SKM-1 treated with dmso at 0.1 percent for 144 hours (cell line): ENCODE data around the gene AP3M1.
"Not testable (repeated sequence)": the region's sequence is repeated elsewhere in the genome, so short reads cannot be mapped to it uniquely, and the experiment has no call there.

Experiments
- DNase-seq: peaks from one replicate; lab custom pipeline; 2025; ENCODE audit not compliant: unreplicated experiment; lab: John Stamatoyannopoulos, UW

Gene AP3M1, protein sequence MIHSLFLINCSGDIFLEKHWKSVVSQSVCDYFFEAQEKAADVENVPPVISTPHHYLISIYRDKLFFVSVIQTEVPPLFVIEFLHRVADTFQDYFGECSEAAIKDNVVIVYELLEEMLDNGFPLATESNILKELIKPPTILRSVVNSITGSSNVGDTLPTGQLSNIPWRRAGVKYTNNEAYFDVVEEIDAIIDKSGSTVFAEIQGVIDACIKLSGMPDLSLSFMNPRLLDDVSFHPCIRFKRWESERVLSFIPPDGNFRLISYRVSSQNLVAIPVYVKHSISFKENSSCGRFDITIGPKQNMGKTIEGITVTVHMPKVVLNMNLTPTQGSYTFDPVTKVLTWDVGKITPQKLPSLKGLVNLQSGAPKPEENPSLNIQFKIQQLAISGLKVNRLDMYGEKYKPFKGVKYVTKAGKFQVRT

DNA sequence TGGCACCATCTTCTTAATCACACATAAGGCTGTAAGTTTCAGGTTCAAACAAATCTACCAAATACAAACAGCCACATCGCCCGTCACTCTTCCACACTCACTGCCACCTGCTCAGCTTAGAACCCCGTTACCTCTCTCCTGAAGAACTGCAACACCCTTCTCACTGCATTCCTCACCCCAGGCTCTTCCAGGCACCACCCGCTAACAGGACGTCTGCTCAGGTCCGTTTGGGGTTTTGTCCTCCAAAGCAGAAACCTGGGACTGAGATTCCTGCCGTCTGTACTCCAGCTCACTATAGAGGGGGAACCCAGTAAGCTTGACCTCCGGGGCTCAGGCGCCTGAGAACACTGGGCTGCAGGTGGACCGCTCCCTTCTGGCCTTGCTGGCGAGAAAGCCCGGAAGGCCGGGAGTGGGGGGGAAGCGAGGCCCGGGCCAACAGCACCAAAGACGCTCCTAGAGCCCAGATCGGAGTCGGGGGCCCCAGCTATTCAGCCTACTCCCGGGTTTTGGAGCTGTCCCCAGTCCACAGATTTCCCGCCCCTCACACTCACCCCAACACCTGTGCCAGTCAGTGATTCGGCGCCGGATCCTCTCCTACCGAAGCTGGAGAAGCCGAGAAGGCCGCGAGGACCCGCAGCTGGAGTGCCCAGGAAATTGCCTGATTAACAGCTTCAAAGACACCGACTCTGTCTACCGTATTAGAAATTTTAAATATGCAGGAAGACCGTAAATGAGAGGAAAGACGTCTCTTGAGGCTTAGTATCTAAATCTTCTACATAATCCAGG, at the start of gene AP3M1:
Gene AP3M1 (minus strand): TSS at position 625 of the 786 bp plus-strand sequence. CDS start 12,449 bp downstream, outside the sequence.
- no peak for DNase-seq

DNA sequence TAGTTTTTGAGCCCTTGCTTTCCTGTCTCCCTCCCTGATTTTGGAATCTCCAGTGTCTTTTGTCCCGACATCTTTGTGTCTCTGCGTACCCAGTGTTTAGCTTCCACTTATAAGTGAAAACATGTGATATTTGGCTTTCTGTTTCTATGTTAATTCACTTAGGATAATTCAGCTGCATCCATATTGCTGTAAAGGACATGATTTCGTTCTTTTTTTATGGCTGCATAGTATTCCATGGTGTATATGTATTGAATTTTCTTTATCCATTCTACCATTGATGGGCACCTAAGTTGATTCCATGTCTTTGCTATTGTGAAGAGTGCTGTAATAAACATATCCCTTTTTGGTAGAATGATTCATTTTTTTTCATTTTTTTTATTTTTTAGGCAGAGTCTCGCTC, 48.7 kb upstream of the AP3M1 start:
- no peak for DNase-seq

DNA sequence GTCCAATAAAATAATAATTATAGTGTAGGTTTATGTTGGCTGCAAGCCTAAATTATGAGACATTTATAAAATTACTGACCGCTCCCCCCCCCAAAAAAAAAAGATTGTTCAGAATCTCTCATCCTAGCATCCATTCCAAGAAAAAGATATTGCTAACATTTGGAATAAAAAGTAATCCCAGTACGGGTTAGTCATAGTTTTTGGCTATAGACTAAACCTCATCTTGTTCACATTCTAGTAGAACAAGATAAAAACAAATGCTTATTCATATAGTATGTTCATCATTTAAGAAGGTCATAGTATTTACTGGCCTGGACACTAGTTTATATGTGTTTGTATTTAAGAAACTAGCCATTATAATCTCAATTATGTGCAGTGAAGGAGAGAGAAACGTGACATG, 44.4 kb upstream of the AP3M1 start:
- DNase-seq = no peak

DNA sequence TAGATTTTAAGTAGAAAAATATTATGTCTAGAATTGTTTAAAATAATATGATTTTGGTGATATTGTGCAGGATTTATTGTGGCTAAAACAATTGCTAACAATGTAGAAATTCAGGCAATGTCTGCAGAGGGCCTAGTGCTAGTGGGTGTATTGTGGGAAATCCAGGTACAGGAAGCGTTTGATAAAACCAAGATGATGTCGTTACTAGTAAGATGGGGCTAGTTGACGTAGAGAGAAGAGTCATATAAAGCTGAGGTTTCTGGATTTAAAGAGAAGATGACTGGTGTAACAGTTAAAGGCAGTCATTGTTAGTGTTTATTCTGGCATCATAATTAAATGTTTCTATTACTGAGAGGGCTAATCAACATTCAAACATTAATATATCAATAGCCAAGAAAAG, 43.9 kb upstream of the AP3M1 start:
- DNase-seq = no peak

DNA sequence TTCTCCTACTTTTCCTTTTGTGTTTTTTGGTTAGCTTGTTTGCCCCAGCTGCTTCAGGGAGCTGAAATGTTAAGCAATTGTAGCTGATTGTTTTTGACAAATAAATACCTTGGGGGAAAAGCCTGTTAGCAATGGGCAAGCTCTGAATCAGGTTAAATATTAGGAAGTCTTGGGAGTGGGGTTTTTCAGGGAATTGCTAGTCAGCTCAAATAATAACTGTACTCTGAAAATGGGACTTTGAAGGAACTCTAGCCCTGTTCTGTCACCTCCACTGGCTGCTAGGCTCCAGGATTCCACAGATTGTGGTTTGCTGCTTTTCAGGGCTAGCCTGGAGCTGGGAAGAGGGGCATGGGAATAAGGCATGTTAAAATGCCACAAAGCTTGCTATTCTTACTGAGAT, 39.9 kb upstream of the AP3M1 start:
- DNase-seq = no peak

DNA sequence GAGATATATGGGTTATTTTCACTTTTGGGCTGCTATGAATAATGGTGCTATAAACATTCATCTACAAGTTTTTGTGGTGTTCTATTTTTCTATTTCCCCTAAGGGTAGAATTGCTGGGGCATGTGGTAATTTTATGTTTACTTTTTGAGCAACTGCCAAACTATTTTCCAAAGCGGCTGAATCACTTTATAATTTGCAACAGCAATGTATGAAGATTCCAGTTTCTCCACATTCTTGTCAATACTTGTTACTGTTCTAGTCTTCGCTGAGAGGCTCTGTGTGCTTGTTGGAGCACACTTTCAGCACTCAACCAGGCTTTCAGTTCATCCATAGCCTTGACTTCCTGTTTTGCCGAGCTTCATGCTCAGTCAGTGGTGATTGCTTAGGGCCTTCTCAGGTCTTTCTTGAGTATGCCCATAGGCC, 39.4 kb upstream of the AP3M1 start:
- peak; percentile 78 for DNase-seq

DNA sequence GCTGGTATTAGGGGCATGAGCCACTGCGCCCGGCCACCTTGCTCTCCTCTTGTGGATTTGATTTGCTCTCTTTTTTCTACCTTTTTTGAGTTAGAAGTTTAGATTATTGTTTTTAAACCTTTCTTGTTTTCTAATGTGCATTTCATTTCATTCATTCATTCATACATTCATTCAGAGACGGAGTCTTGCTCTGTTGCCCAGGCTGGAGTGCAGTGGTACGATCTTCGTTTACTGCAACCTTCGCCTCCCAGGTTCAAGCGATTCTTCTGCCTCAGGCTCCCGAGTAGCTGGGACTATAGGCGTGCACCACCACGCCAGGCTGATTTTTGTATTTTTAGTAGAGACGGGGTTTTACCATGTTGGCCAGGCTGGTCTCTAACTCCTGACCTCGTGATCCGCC, 38.0 kb upstream of the AP3M1 start:
- DNase-seq = not testable (repeated sequence)

DNA sequence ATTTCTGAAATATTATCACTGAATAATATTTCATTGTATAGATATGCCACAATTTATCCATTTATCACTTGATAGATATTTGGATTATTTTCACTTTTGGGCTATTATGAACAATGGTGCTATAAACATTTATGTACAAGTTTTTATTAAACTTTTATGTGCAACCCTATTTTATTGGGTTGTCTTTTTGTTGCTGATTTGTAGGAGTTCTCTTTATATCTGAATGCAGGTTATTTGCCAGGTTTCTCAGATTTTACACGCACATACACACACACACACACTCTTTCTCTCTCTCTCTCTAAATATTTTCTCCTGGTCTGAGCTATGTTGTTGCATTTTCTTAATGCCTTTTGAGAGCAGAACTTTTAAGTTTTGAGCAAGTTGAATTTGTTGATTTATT, 36.6 kb upstream of the AP3M1 start:
- no peak for DNase-seq

DNA sequence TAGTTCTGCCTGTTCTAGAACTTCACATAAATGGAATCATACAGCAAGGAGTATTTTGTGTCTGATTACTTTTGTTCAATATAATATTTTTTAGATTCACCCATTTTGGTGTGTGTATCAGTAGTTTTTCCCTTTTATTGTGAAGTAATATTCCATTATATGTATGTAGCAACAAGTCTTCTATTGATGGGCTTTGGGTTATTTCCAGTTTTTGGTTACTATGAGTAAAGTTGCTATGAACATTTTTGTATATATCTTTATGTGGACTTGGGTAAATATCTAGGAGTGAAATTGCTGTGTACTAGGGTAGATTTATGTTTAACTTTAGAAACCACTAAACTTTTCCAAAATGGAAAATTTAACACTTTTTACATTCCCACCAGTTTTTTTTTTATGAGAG, 36.0 kb upstream of the AP3M1 start:
- DNase-seq = no peak

DNA sequence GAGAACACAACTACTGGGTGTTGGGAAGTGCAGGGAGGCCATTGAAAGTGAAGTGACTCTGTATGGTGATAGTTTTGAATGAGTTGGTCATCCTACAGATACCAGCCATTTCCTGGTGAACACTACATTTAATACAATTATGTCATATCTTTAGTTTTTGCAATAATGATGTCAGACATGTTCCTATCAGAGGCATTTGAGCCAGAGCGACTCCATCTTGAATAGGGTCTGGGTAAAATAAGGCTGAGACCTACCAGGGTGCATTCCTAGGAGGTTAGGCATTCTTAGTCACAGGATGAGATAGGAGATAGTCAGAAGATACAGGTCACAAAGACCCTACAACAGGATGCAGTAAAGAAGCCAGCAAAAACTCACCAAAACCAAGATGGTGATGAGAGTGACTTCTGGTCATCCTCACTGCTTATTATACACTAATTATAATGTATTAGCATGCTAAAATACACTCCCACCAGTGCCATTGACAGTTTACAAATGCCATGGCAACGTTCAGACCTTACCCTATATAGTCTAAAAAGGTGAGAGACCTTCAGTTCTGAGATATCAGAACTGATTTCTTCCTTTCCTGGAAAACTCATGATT, 28.6 kb upstream of the AP3M1 start:
- DNase-seq = no peak

DNA sequence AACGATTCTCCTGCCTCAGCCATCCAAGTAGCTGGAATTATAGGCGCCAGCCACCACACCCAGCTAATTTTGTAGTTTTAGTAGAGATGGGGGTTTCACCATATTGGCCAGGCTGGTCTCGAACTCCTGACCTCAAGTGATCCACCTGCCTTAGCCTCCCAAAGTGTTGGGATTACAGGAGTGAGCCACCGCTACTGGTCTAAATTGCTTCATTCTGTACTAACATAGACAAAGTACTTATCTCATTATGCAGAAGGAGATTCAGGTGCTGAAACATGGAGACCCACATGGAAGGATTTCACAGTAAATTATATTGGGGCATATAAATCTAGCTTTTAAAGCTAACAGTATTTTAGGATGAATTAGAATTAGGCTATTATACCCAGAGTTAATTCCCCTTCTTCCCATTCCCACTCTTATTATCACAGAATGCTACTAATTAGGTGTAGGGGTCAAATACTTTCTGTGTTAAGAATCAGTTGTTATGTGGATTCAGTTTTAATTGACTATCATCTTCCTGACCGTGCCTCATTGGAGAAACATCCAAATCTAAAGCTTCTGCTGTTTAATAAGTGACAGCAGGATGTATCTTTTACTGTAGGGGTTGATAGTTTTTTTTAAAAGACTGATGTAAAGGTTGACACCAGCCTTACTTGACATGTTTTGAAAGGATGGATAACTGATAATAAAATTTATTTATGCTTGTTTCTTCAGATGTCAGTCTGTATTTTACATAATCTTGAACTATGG, 27.6 kb upstream of the AP3M1 start:
- DNase-seq = no peak

DNA sequence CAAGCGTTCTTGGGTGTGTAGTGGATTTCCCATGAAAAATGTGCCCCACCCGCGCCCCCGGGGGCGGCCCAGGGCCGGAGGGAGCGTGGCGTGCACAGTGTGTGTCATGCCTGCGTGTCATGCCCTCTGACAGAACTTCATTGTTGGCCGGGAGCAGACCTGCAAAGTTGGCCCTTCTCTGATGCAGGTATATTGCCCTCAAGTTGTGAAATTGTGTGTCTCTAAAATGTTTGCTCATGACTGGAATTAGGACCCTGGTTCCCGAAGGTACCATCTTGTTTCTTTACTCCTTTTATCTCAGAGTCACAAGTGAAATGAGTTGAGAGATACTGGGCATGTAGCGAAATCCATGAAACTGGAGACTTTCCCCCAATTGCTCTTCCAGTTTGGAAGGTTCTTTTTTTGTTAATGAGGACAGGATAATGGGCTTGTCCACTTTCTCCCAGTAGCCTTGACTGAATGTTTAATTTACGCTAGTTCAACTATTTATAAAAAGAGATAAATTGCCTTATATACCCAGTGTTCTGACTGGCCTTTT, 26.6 kb upstream of the AP3M1 start:
- no peak for DNase-seq

DNA sequence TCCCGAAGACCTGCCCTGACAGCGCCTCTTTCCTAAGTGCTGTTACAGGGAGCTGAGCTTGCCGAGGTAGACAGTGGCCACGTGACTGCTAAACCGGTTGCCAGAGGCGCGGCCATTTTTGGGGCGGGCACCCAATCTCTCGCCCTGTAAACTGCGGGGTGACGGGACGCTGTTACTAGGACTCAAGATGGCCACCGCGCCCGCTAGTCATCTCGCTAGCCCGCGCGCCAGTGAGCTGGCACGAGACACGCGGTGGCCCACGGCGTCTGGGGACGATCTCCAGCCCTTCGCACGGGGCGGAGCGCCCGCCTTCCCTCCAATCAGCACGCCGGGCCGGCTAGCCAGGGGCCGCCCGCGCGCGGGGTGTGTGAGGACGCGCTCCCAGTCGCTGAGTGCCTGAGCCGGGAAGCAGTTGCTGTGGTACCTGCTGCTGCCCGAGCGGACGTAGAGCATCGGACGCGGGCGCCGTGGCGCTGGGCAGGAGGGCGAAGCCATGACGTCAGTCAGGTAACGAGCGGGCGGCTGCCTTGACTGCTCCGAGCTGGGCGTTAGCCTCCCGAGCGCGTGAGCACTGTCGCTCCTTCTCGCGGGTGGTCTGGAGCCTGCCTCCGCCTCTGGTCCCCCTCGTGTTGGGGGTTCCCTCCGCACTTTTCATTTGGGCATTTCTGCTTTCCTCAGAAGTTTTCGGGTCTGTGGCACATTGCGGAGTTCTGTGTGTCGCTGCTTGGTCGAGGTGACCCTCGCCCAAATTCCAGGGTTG, 25.9 kb upstream of the AP3M1 start:
- peak; percentile 89 for DNase-seq

DNA sequence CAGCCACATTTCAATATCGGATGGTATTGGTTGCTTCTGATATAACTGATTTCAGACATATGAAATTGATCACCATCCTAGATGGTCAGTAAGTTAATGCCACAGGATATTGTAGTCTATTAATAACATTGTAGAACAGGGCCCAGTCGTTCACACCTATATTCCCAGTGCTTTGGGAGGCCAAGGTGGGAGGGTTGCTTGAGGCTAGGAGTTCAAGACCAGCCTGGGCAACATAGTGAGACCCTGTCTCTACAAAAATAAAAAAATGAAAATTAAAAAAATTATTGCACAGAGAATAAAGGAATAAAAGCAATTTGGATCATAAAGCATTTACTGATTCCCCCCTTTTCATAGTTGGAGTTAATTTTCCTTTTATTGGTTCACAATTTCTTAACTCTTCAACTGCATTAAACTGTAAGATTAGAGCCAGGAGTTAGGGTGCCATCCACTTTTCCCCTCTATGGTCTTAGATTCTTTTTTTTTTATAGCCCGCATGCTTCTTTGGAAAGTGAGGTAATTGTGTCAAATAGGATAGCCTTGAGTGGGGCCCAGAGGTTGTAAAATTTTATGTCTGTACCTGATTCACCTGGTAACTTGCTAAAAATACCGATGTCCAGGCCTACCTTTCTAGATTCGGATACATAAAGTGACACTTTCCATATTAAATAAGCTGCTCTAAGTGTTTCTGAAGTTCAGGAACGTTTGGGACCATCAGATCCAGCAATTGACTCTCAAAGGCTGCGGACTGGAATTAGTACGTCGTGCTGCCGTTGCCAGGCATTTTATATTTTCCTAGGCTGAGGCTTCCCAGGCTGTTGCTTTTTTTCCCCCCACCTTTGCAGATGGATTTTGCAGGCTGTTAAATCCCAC, 25.1 kb upstream of the AP3M1 start:
- no peak for DNase-seq

DNA sequence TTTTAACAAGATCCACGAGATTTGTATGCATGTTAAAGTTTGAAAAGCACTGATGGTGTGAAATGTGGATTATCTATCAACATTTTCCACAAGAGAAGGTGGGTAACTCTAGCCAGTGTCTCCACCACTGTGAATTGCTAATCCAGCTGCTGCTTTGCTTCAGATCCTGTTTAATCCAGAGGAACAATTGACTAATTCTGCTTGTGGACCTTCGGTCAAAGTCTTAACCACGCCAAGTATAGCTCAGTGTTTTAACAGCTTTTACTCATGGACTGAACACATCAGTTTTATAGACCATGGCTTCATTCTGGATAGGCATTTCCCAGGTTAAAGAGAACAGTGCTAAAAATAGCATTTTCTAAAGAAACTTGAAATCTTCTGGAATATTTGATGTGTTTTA, 23.9 kb upstream of the AP3M1 start:
- DNase-seq = no peak

DNA sequence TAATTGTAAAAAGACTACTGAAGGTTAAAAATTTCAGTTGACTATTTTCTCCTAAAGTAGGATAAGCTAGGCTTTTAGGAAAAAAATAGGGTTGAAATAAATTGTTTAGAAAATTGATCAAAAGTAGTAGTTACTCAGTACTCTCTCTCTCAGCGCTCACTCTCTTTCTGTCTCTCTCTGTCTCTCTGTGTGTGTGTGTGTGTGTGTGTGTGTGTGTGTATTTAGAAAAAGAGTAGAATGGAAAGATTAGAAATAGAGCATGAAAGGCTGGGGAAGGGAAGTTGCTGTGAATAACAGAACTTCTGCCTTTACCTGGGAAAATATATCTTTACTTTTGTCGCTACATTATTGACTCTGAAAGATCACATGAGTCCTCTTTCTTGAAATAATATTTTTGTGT, 21.0 kb upstream of the AP3M1 start:
- DNase-seq = no peak

DNA sequence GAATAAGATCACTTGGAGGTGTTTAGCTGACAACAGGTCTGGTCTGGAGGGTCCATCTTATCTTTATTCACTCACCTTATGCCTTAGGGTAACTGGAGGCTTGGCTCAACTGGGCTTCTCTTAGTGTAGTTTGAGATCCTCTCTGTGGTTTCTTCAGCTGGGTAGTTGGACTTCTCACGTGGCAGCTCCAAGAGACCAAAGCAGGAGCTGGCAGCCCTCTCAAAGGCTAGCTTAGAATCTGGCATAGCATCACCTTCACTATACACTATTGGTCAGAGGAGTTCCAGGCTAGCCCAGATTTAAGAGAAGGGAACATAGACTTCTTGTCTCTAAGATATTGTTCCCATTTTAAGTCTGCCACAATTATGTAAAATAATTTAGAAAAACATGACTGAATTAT, 16.8 kb upstream of the AP3M1 start:
- no peak for DNase-seq

DNA sequence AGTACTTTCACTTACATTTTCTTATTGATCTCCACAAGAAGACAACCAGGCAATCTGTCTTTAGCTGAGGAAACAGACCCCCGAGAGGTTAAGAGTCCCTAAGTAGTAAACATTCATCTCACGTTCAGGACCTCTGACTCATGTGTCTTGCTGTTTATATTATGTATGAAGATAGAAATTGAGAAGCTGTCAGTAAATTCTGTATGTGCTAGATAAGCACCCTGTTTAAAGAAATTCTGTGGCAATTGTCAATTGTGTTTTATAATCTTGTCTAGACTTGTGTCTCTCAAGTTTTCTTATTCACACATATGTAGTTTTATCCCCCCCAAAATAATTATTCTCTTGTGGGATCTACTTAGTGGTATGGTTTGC, 14.9 kb upstream of the AP3M1 start:
- DNase-seq = no peak
